A549 (cell line): ENCODE measurements around the gene MYO18A.

Experiments
- CBX2 ChIP-seq: fragments of 200-600 bp; sonication (generic); IDR thresholded peaks from 2 replicates; pipeline ENCODE4 v1.6.1; 2016; ENCODE audit warnings: low read depth, mild to moderate bottlenecking, borderline replicate concordance
- KDM1A ChIP-seq: fragments of 200-600 bp; sonication (generic); IDR thresholded peaks from 2 replicates; pipeline ENCODE4 v1.6.1; 2016; ENCODE audit warnings: low read depth, mild to moderate bottlenecking
- MYC ChIP-seq: IDR thresholded peaks from 2 replicates; pipeline ENCODE4 v1.6.1; 2012; ENCODE audit warnings: mild to moderate bottlenecking, inconsistent platforms, low read length, improper control_type of control experiment, borderline replicate concordance
- NPAS2 ChIP-seq: fragments of 250-450 bp; sonication (Bioruptor Pico); IDR thresholded peaks from 2 replicates; pipeline ENCODE4 v1.8.0; 2022; ENCODE audit warnings: mild to moderate bottlenecking, moderate library complexity, borderline replicate concordance
- TF ChIP-seq, protein P1 (sequence below): IDR thresholded peaks from 2 replicates; pipeline ENCODE4 v1.6.1; 2012
- TF ChIP-seq, protein P2 (sequence below): fragments of >200 bp; sonication (Bioruptor Twin); formaldehyde crosslinking; IDR thresholded peaks from 3 replicates; pipeline ENCODE4 v1.5.1; 2016
- TF ChIP-seq, protein P3 (sequence below): fragments of 150-350 bp; IDR thresholded peaks from 2 replicates; pipeline ENCODE4 v1.6.1; 2014; ENCODE audit warnings: low read depth, mild to moderate bottlenecking, low read length

DNA sequence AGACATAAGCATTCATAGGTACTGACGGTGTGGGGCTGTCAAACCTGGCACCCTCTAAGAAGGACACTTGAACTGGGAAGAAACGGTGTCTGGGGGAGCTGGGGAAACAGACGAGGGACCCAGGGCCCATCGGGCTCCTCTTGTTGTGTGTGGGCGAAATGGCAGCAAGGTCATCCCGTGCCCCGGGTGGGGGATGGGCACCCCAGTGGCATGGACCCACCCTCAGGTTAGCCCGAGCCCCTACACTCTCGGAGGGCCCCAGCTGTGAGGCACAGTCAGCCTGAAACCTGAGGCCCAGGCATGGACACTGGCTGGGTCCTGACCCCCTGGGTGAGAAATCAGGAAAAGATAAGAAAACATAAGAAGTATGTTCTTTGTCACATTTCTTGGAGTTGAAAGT is 57.1 kb downstream of the MYO18A start:
- TF ChIP-seq, protein P1, sequence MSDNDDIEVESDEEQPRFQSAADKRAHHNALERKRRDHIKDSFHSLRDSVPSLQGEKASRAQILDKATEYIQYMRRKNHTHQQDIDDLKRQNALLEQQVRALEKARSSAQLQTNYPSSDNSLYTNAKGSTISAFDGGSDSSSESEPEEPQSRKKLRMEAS = no peak
- TF ChIP-seq KDM1A = no peak
- TF ChIP-seq, protein P2, sequence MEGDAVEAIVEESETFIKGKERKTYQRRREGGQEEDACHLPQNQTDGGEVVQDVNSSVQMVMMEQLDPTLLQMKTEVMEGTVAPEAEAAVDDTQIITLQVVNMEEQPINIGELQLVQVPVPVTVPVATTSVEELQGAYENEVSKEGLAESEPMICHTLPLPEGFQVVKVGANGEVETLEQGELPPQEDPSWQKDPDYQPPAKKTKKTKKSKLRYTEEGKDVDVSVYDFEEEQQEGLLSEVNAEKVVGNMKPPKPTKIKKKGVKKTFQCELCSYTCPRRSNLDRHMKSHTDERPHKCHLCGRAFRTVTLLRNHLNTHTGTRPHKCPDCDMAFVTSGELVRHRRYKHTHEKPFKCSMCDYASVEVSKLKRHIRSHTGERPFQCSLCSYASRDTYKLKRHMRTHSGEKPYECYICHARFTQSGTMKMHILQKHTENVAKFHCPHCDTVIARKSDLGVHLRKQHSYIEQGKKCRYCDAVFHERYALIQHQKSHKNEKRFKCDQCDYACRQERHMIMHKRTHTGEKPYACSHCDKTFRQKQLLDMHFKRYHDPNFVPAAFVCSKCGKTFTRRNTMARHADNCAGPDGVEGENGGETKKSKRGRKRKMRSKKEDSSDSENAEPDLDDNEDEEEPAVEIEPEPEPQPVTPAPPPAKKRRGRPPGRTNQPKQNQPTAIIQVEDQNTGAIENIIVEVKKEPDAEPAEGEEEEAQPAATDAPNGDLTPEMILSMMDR = no peak
- TF ChIP-seq, protein P3, sequence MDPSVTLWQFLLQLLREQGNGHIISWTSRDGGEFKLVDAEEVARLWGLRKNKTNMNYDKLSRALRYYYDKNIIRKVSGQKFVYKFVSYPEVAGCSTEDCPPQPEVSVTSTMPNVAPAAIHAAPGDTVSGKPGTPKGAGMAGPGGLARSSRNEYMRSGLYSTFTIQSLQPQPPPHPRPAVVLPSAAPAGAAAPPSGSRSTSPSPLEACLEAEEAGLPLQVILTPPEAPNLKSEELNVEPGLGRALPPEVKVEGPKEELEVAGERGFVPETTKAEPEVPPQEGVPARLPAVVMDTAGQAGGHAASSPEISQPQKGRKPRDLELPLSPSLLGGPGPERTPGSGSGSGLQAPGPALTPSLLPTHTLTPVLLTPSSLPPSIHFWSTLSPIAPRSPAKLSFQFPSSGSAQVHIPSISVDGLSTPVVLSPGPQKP = no peak
- no peak for TF ChIP-seq CBX2
- no peak for TF ChIP-seq MYC
- TF ChIP-seq NPAS2 = no peak
